T-helper 17 cell (primary cell): ENCODE measurements around the gene RCL1. TPM values are rescaled to one million over a fixed set of nuclear protein-coding genes. Genes with fewer than 3 reads are reported as not detected.

Experiments used
- ATAC-seq: fragments of 150-1000 bp; cut with Tn5 transposase; 2 replicates; pipeline ENCODE4 v1.10.0; 2021; ENCODE audit warnings: mild to moderate bottlenecking, moderate library complexity
- DNase-seq, 3 donors: peaks; one replicate each; pipeline versions ENCODE4 v3.0.0 to v3.0.0-alpha.2; 2020 to 2021
- H3K9me3 ChIP-seq: one replicate; pipeline ENCODE4 v1.7.0; 2013; ENCODE audit warnings: low read length, mild to moderate bottlenecking; ENCODE audit not compliant: control insufficient read depth, poor library complexity, severe bottlenecking
- H3K27ac Mint-ChIP-seq: one replicate; pipeline ENCODE4 v1.8.0; 2022; ENCODE audit warnings: mild to moderate bottlenecking, moderate library complexity, mixed read lengths
- H3K27me3 Mint-ChIP-seq: one replicate; pipeline ENCODE4 v1.8.0; 2022; ENCODE audit warnings: mixed read lengths
- H3K36me3 Mint-ChIP-seq: one replicate; pipeline ENCODE4 v1.8.0; 2022; ENCODE audit warnings: low read depth, mixed read lengths
- H3K4me1 Mint-ChIP-seq: one replicate; pipeline ENCODE4 v1.8.0; 2022; ENCODE audit warnings: mild to moderate bottlenecking, mixed read lengths
- H3K4me3 Mint-ChIP-seq: one replicate; pipeline ENCODE4 v1.8.0; 2022; ENCODE audit warnings: mild to moderate bottlenecking, moderate library complexity, mixed read lengths
- total RNA-seq, 4 donors: library from RNA in 2 of 4; stranded (reverse) in 2 of 4; gene quantifications; one replicate each; pipeline ENCODE4 v1.2.3 and lab custom pipeline; 2022 to 2026

The RCL1 gene
- total RNA-seq, 2 donors from 2014 or later: 23.5 to 28.1 TPM

- H3K9me3 ChIP-seq: peaks cover 6% of the 10 kb centered on the region
- ATAC-seq (no peak), DNase-seq (no peak)
- Mint-ChIP-seq H3K4me1 (peaks cover 20% of the 10 kb centered on the region), H3K27me3 (no peaks in the 10 kb centered on the region), H3K4me3 (no peak overlapping the region), H3K27ac (no peak overlapping the region), H3K36me3 (no peaks in the 10 kb centered on the region)
Measured at GRCh38 chr9:4805191-4805918, 12.6 kb downstream of the RCL1 start.

GRCh38 chr9:4810565-4810964 lies 17.8 kb downstream of the RCL1 start:
- H3K4me1 Mint-ChIP-seq: peaks cover 28% of the 10 kb centered on the region
- no peaks in the 10 kb centered on the region for H3K36me3 Mint-ChIP-seq
- H3K27ac Mint-ChIP-seq: no peak overlapping the region
- peaks cover 6% of the 10 kb centered on the region for H3K9me3 ChIP-seq
- DNase-seq (no peak), ATAC-seq (no peak)
- H3K4me3 Mint-ChIP-seq: no peak overlapping the region
- no peaks in the 10 kb centered on the region for H3K27me3 Mint-ChIP-seq

GRCh38 chr9:4811824-4812223 lies 19.1 kb downstream of the RCL1 start:
- H3K4me1 Mint-ChIP-seq: peaks cover 32% of the 10 kb centered on the region
- DNase-seq (no peak), ATAC-seq (no peak)
- no peak overlapping the region for H3K4me3 Mint-ChIP-seq
- no peaks in the 10 kb centered on the region for H3K27me3 Mint-ChIP-seq
- H3K36me3 Mint-ChIP-seq: no peaks in the 10 kb centered on the region
- H3K9me3 ChIP-seq: no peaks in the 10 kb centered on the region
- no peak overlapping the region for H3K27ac Mint-ChIP-seq

GRCh38 chr9:4812858-4813257 lies 20.1 kb downstream of the RCL1 start:
- no peaks in the 10 kb centered on the region for H3K36me3 Mint-ChIP-seq
- peaks cover 30% of the 10 kb centered on the region for H3K4me1 Mint-ChIP-seq
- no peaks in the 10 kb centered on the region for H3K27me3 Mint-ChIP-seq
- H3K27ac Mint-ChIP-seq: no peak overlapping the region
- no peaks in the 10 kb centered on the region for H3K9me3 ChIP-seq
- no peak for ATAC-seq
- no peak overlapping the region for H3K4me3 Mint-ChIP-seq
- DNase-seq: no peak

- peaks cover 21% of the 10 kb centered on the region for H3K4me1 Mint-ChIP-seq
- no peaks in the 10 kb centered on the region for H3K27me3 Mint-ChIP-seq
Measured at GRCh38 chr9:4814913-4815312, 22.2 kb downstream of the RCL1 start.

GRCh38 chr9:4815381-4815956 lies 22.7 kb downstream of the RCL1 start:
- no peaks in the 10 kb centered on the region for H3K27me3 Mint-ChIP-seq
- DNase-seq: no peak
- no peaks in the 10 kb centered on the region for H3K9me3 ChIP-seq
- ATAC-seq: no peak
- no peaks in the 10 kb centered on the region for H3K36me3 Mint-ChIP-seq
- H3K27ac Mint-ChIP-seq: no peak overlapping the region
- H3K4me1 Mint-ChIP-seq: peaks cover 23% of the 10 kb centered on the region
- no peak overlapping the region for H3K4me3 Mint-ChIP-seq

More at GRCh38 chr9:4814913-4815312, 22.2 kb downstream of the RCL1 start:
- no peaks in the 10 kb centered on the region for H3K9me3 ChIP-seq
- H3K27ac Mint-ChIP-seq: no peak overlapping the region
- DNase-seq: no peak
- ATAC-seq: no peak
- no peak overlapping the region for H3K4me3 Mint-ChIP-seq
- H3K36me3 Mint-ChIP-seq: no peaks in the 10 kb centered on the region

GRCh38 chr9:4820168-4820567 lies 27.4 kb downstream of the RCL1 start:
- H3K9me3 ChIP-seq: no peaks in the 10 kb centered on the region
- no peak for ATAC-seq
- no peak overlapping the region for H3K27ac Mint-ChIP-seq
- no peak for DNase-seq
- H3K4me3 Mint-ChIP-seq: no peak overlapping the region
- H3K4me1 Mint-ChIP-seq: peaks cover 28% of the 10 kb centered on the region
- peaks cover 5% of the 10 kb centered on the region for H3K36me3 Mint-ChIP-seq
- H3K27me3 Mint-ChIP-seq: no peaks in the 10 kb centered on the region

GRCh38 chr9:4821133-4821532 lies 28.4 kb downstream of the RCL1 start:
- no peak overlapping the region for H3K4me3 Mint-ChIP-seq
- H3K27me3 Mint-ChIP-seq: no peaks in the 10 kb centered on the region

GRCh38 chr9:4822057-4822456 lies 29.3 kb downstream of the RCL1 start:
- ATAC-seq: no peak

More at GRCh38 chr9:4821133-4821532, 28.4 kb downstream of the RCL1 start:
- H3K9me3 ChIP-seq: no peaks in the 10 kb centered on the region
- H3K27ac Mint-ChIP-seq: no peak overlapping the region
- H3K4me1 Mint-ChIP-seq: peaks cover 22% of the 10 kb centered on the region
- DNase-seq (no peak), ATAC-seq (no peak)
- peaks cover 5% of the 10 kb centered on the region for H3K36me3 Mint-ChIP-seq

GRCh38 chr9:4826417-4827166 lies 33.8 kb downstream of the RCL1 start:
- Mint-ChIP-seq H3K4me3 (no peak overlapping the region), H3K36me3 (peaks cover 5% of the 10 kb centered on the region), H3K27ac (peak overlapping the region; percentile 54), H3K27me3 (no peaks in the 10 kb centered on the region), H3K4me1 (peaks cover 12% of the 10 kb centered on the region)
- ATAC-seq (no peak), DNase-seq (no peak)
- H3K9me3 ChIP-seq: no peaks in the 10 kb centered on the region

More at GRCh38 chr9:4822057-4822456, 29.3 kb downstream of the RCL1 start:
- Mint-ChIP-seq H3K4me3 (no peak overlapping the region), H3K4me1 (peaks cover 21% of the 10 kb centered on the region), H3K27ac (no peak overlapping the region), H3K27me3 (no peaks in the 10 kb centered on the region), H3K36me3 (peaks cover 5% of the 10 kb centered on the region)
- H3K9me3 ChIP-seq: no peaks in the 10 kb centered on the region
- DNase-seq: no peak

GRCh38 chr9:4827224-4827623 lies 34.5 kb downstream of the RCL1 start:
- peaks cover 5% of the 10 kb centered on the region for H3K36me3 Mint-ChIP-seq
- ATAC-seq: no peak
- H3K27ac Mint-ChIP-seq: no peak overlapping the region
- H3K27me3 Mint-ChIP-seq: no peaks in the 10 kb centered on the region
- peaks cover 7% of the 10 kb centered on the region for H3K4me1 Mint-ChIP-seq
- no peaks in the 10 kb centered on the region for H3K9me3 ChIP-seq
- DNase-seq: no peak
- no peak overlapping the region for H3K4me3 Mint-ChIP-seq

- Mint-ChIP-seq H3K36me3 (peaks cover 7% of the 10 kb centered on the region), H3K27me3 (no peaks in the 10 kb centered on the region), H3K4me3 (no peak overlapping the region), H3K27ac (no peak overlapping the region), H3K4me1 (peaks cover 7% of the 10 kb centered on the region)
- ATAC-seq: no peak
- DNase-seq: no peak
- H3K9me3 ChIP-seq: no peaks in the 10 kb centered on the region
Measured at GRCh38 chr9:4828761-4829160, 36.0 kb downstream of the RCL1 start.

- H3K36me3 Mint-ChIP-seq: peaks cover 6% of the 10 kb centered on the region
- no peaks in the 10 kb centered on the region for H3K27me3 Mint-ChIP-seq
- no peak overlapping the region for H3K4me3 Mint-ChIP-seq
- DNase-seq (no peak), ATAC-seq (no peak)
- H3K9me3 ChIP-seq: no peaks in the 10 kb centered on the region
- peaks cover 6% of the 10 kb centered on the region for H3K4me1 Mint-ChIP-seq
- no peak overlapping the region for H3K27ac Mint-ChIP-seq
Measured at GRCh38 chr9:4829969-4830368, 37.2 kb downstream of the RCL1 start.
